NCI-H69 (cell line): Measurements from ENCODE around the gene TAS2R41.
"Not testable (repeated sequence)": the region's sequence is repeated elsewhere in the genome, so short reads cannot be mapped to it uniquely, and the experiment has no call there.

Experiments used
- DNase-seq: peaks from one replicate; lab custom pipeline; 2025; lab: John Stamatoyannopoulos, UW

The TAS2R41 gene

DNA sequence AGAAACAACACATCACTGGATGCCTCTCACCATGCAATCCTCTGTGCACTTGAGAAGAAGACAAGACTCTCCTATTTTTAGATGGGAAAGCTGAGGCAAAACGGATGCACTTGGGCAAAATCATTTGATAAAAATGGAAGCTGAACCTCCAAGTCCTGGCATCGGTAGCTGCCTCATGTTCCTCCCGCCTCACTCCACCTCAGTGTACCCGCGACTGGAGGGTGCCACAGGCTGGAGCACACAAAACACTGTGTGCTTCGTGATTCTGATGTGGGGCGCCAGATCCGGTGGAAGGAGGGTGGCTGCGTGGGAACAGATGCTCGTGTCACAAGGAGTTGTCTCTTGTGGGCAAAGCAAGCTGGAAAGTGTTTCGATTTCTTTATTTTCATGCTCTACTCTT lies 41.3 kb downstream of the TAS2R41 start:
- no peak for DNase-seq

DNA sequence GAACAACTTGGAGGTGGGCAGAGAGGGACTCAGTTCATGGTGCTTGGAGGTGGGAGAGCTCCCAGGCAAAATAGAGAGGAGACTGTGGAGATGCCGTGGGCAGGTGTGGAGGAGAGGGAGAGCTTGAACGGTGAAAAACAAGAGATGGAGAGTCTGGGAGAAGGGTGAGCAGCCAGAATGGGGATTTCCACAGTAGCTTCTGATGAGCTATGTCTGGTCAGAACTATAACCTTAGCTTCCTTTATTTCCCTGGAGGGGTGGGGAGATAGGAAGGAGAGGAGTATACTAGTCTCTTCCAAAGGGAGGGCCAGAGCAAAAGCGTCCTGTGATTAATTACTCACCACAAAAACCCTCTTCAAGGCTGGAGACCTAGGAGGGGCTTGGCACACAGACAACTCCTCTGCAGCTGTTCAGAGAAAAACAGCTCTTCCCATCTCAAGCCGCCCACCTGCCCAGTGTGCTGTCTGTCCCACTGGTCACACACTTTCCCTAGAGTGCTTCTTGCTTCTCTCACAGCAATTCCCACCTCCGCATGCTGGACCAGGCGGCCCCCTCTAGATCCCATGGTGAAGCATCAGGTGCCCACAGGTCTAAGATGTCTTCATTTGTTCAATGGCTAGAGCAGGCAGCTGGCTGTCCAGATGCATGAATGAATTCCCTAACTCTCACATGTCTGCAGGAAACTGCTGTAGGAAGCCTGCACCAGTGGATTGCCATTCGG lies 41.9 kb downstream of the TAS2R41 start:
- peak; percentile 17 for DNase-seq

DNA sequence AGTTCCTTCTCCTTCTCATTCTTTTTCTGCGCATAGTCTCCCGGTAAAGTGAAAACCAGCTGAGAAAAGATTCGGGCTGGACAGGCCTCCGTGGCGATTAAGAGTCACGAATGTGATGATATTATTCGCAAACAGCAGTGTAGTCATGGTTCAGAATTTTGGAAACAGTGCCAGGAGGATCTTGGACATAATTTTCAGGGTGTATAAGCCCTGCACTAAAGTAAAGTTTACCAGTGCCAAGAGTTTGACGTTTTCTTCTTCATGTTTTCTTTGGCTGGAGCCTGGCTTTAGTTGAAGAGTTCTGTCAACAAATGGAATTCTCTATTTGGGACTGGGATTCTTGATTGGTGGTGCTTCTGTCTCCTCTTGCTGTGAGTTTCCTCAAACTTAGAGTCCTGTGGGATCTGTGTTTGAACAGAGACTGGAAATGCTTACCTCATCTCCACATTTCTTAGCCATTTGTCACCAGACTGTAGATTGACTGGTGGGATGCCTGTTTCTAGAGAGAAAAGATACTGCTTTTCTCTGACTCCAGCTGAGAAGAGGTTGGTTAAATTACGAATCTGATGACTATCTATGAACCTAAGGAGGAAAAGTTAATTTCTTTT lies 44.7 kb downstream of the TAS2R41 start:
- DNase-seq = not testable (repeated sequence)
